HG03139 (cell line): ENCODE data around the gene DDX20.
"Not testable (repeated sequence)": the region's sequence is repeated elsewhere in the genome, so short reads cannot be mapped to it uniquely, and the experiment has no call there.

Experiments
- ATAC-seq: cut with Tn5 transposase; IDR thresholded peaks from one replicate; pipeline ENCODE4 v1.9.1; 2021; ENCODE audit not compliant: unreplicated experiment

The DDX20 gene

GRCh38 chr1:111784273-111784901, 28.7 kb downstream of the DDX20 start:
- no peak for ATAC-seq

- ATAC-seq: no peak
These were observed 31.0 kb downstream of the DDX20 start for GRCh38 chr1:111786669-111787207.

GRCh38 chr1:111789142-111789541, 33.4 kb downstream of the DDX20 start:
- no peak for ATAC-seq

GRCh38 chr1:111789666-111790316, 34.1 kb downstream of the DDX20 start:
- ATAC-seq: no peak

- no peak for ATAC-seq
These were observed 36.1 kb downstream of the DDX20 start for GRCh38 chr1:111791776-111792175.

- no peak for ATAC-seq
These were observed 36.5 kb downstream of the DDX20 start for GRCh38 chr1:111792249-111792648.

- no peak for ATAC-seq
These were observed 38.2 kb downstream of the DDX20 start for GRCh38 chr1:111793923-111794322.

GRCh38 chr1:111795401-111795800, 39.7 kb downstream of the DDX20 start:
- ATAC-seq: no peak

GRCh38 chr1:111798580-111798979, 42.9 kb downstream of the DDX20 start:
- ATAC-seq: no peak

GRCh38 chr1:111799722-111800121, 44.0 kb downstream of the DDX20 start:
- not testable (repeated sequence) for ATAC-seq

- ATAC-seq: no peak
These were observed 45.6 kb downstream of the DDX20 start for GRCh38 chr1:111801071-111801850.

GRCh38 chr1:111802110-111802509, 46.4 kb downstream of the DDX20 start:
- no peak for ATAC-seq

- no peak for ATAC-seq
These were observed 47.3 kb downstream of the DDX20 start for GRCh38 chr1:111802984-111803383.

- no peak for ATAC-seq
These were observed 48.2 kb downstream of the DDX20 start for GRCh38 chr1:111803951-111804350.

GRCh38 chr1:111804776-111805175, 49.1 kb downstream of the DDX20 start:
- ATAC-seq: no peak

GRCh38 chr1:111805251-111805650, 49.5 kb downstream of the DDX20 start:
- no peak for ATAC-seq

- no peak for ATAC-seq
These were observed 56.2 kb downstream of the DDX20 start for GRCh38 chr1:111811891-111812290.

GRCh38 chr1:111812306-111812705, 56.6 kb downstream of the DDX20 start:
- no peak for ATAC-seq

GRCh38 chr1:111813440-111814304, 58.0 kb downstream of the DDX20 start:
- no peak for ATAC-seq

GRCh38 chr1:111814305-111814628, 58.6 kb downstream of the DDX20 start:
- ATAC-seq: no peak

- no peak for ATAC-seq
These were observed 58.9 kb downstream of the DDX20 start for GRCh38 chr1:111814642-111815041.
